ENCODE data around the gene SMAD4. TPM values are rescaled to one million over a fixed set of nuclear protein-coding genes. Genes with fewer than 3 reads are reported as not detected.

Gene SMAD4
- total and polyA plus RNA-seq, 2 of the 13 experiments (the other 11 are each of a cell fraction or from before 2014, with no cell fraction given) = 70.2 to 72.0 TPM

DNA sequence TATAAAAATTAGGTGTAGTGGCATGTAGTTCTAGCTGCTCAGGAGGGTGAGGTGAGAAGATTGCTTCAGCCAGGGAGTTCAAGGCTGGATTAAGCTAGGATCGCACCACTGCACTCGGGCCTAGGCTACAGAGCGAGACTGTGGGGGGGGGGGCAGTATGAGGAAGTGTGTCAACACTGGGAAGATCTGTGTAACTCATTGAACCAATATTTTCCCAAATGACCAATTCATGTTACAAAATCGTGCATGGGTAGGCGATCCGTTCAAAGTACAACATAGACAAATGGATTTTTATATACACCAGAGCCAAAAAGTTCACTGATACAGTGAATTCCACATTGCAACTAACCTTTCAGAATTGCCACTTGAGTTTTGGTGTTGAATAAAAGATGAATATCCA, 8.1 kb downstream of the SMAD4 start (continued):
- TF ChIP-seq, protein P1, sequence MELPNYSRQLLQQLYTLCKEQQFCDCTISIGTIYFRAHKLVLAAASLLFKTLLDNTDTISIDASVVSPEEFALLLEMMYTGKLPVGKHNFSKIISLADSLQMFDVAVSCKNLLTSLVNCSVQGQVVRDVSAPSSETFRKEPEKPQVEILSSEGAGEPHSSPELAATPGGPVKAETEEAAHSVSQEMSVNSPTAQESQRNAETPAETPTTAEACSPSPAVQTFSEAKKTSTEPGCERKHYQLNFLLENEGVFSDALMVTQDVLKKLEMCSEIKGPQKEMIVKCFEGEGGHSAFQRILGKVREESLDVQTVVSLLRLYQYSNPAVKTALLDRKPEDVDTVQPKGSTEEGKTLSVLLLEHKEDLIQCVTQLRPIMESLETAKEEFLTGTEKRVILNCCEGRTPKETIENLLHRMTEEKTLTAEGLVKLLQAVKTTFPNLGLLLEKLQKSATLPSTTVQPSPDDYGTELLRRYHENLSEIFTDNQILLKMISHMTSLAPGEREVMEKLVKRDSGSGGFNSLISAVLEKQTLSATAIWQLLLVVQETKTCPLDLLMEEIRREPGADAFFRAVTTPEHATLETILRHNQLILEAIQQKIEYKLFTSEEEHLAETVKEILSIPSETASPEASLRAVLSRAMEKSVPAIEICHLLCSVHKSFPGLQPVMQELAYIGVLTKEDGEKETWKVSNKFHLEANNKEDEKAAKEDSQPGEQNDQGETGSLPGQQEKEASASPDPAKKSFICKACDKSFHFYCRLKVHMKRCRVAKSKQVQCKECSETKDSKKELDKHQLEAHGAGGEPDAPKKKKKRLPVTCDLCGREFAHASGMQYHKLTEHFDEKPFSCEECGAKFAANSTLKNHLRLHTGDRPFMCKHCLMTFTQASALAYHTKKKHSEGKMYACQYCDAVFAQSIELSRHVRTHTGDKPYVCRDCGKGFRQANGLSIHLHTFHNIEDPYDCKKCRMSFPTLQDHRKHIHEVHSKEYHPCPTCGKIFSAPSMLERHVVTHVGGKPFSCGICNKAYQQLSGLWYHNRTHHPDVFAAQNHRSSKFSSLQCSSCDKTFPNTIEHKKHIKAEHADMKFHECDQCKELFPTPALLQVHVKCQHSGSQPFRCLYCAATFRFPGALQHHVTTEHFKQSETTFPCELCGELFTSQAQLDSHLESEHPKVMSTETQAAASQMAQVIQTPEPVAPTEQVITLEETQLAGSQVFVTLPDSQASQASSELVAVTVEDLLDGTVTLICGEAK (IDR thresholded peaks at IDR 0.05) = no peak
- TF ChIP-seq, protein P1 (CRISPR knock-in tag; IDR thresholded peaks at IDR 0.05) = no peak; the same call in 1 of the 2 replicates
- TF ChIP-seq ZNF788 (CRISPR knock-in tag; IDR thresholded peaks at IDR 0.05; ENCODE audit: borderline replicate concordance) = no peak
- TF ChIP-seq SKI (IDR thresholded peaks at IDR 0.05; ENCODE audit: partially characterized antibody) = peak; percentile 67
- TF ChIP-seq ZSCAN29 (CRISPR knock-in tag; conservative IDR thresholded peaks at IDR 0.05) = no peak
- TF ChIP-seq ZNF10 (CRISPR knock-in tag; IDR thresholded peaks at IDR 0.05; ENCODE audit: borderline replicate concordance, low read depth) = no peak
- no peak for TF ChIP-seq REST (IDR thresholded peaks at IDR 0.05; ENCODE audit: borderline replicate concordance in 1 of 2, low read depth in 1 of 2, low read length in 2 of 2)
- no peak for TF ChIP-seq GATA4 (IDR thresholded peaks at IDR 0.05; ENCODE audit: borderline replicate concordance, low read depth)
- TF ChIP-seq ATM (IDR thresholded peaks at IDR 0.05; ENCODE audit: borderline replicate concordance) = no peak
- TF ChIP-seq EHMT2 (IDR thresholded peaks at IDR 0.05; ENCODE audit: borderline replicate concordance, low read depth, low read length) = peak; percentile 63; the same call in 1 of the 2 replicates
- no peak for TF ChIP-seq ZNF44 (CRISPR knock-in tag; IDR thresholded peaks at IDR 0.05)
- TF ChIP-seq NFKBIZ (CRISPR knock-in tag; IDR thresholded peaks at IDR 0.05) = no peak
- TF ChIP-seq, protein P2, sequence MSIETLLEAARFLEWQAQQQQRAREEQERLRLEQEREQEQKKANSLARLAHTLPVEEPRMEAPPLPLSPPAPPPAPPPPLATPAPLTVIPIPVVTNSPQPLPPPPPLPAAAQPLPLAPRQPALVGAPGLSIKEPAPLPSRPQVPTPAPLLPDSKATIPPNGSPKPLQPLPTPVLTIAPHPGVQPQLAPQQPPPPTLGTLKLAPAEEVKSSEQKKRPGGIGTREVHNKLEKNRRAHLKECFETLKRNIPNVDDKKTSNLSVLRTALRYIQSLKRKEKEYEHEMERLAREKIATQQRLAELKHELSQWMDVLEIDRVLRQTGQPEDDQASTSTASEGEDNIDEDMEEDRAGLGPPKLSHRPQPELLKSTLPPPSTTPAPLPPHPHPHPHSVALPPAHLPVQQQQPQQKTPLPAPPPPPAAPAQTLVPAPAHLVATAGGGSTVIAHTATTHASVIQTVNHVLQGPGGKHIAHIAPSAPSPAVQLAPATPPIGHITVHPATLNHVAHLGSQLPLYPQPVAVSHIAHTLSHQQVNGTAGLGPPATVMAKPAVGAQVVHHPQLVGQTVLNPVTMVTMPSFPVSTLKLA (IDR thresholded peaks at IDR 0.05) = peak; percentile 10; the same call in 1 of the 2 replicates
- no peak for TF ChIP-seq HINFP (CRISPR knock-in tag; IDR thresholded peaks at IDR 0.05; ENCODE audit: low read depth)
